Measurements from ENCODE around the gene CHRNA9.

GRCh38 chr4:40306976-40307375, 28.2 kb upstream of the CHRNA9 start:
- TF ChIP-seq ZNF317 (CRISPR knock-in tag; IDR thresholded peaks at IDR 0.05; ENCODE audit: borderline replicate concordance, low read depth) (no peak), ZNF138 (CRISPR knock-in tag; conservative IDR thresholded peaks at IDR 0.05) (no peak), CTCF (IDR thresholded peaks at IDR 0.05) (no peak), IRF2 (CRISPR knock-in tag; IDR thresholded peaks at IDR 0.05; ENCODE audit: borderline replicate concordance, low read depth) (no peak), TEAD4 (CRISPR knock-in tag; IDR thresholded peaks at IDR 0.05) (no peak), NR1H2 (CRISPR knock-in tag; IDR thresholded peaks at IDR 0.05) (no peak), NFE2L1 (CRISPR knock-in tag; IDR thresholded peaks at IDR 0.05) (no peak), IRF1 (CRISPR knock-in tag; IDR thresholded peaks at IDR 0.05) (no peak), SMAD4 (CRISPR knock-in tag; IDR thresholded peaks at IDR 0.05) (no peak)

Data from WTC11 (cell line).